COR-L47 (cell line): ENCODE data around the gene ST6GAL1.
"Not testable (repeated sequence)": the region's sequence is repeated elsewhere in the genome, so short reads cannot be mapped to it uniquely, and the experiment has no call there.

ENCODE experiments used
- DNase-seq: peaks from one replicate; lab custom pipeline; 2025; lab: John Stamatoyannopoulos, UW

The ST6GAL1 gene

GRCh38 chr3:186940967-186941366 lies 10.6 kb downstream of the ST6GAL1 start:
- no peak for DNase-seq

GRCh38 chr3:186942168-186942567 lies 11.8 kb downstream of the ST6GAL1 start:
- DNase-seq: no peak

GRCh38 chr3:186945255-186945823 lies 15.0 kb downstream of the ST6GAL1 start:
- no peak for DNase-seq

- DNase-seq: no peak
These were observed 16.5 kb downstream of the ST6GAL1 start for GRCh38 chr3:186946756-186947375.

GRCh38 chr3:186949281-186949982 lies 19.1 kb downstream of the ST6GAL1 start:
- no peak for DNase-seq

GRCh38 chr3:186950402-186951093 lies 20.2 kb downstream of the ST6GAL1 start:
- DNase-seq: no peak

GRCh38 chr3:186951640-186952552 lies 21.6 kb downstream of the ST6GAL1 start:
- no peak for DNase-seq

GRCh38 chr3:186953011-186953487 lies 22.7 kb downstream of the ST6GAL1 start:
- DNase-seq: no peak

- not testable (repeated sequence) for DNase-seq
These were observed 23.8 kb downstream of the ST6GAL1 start for GRCh38 chr3:186953992-186954699.

- DNase-seq: no peak
These were observed 25.8 kb downstream of the ST6GAL1 start for GRCh38 chr3:186955898-186956696.

- no peak for DNase-seq
These were observed 28.8 kb downstream of the ST6GAL1 start for GRCh38 chr3:186959029-186959624.

- DNase-seq: no peak
These were observed 30.0 kb downstream of the ST6GAL1 start for GRCh38 chr3:186960347-186960746.

- DNase-seq: no peak
These were observed 32.1 kb downstream of the ST6GAL1 start for GRCh38 chr3:186962445-186962844.

GRCh38 chr3:186963636-186964035 lies 33.3 kb downstream of the ST6GAL1 start:
- no peak for DNase-seq

- no peak for DNase-seq
These were observed 33.7 kb downstream of the ST6GAL1 start for GRCh38 chr3:186964071-186964470.

GRCh38 chr3:186964616-186965015 lies 34.3 kb downstream of the ST6GAL1 start:
- DNase-seq: no peak

GRCh38 chr3:186965141-186965879 lies 35.0 kb downstream of the ST6GAL1 start:
- DNase-seq: no peak

GRCh38 chr3:186966406-186966805 lies 36.1 kb downstream of the ST6GAL1 start:
- DNase-seq: no peak

- DNase-seq: not testable (repeated sequence)
These were observed 36.9 kb downstream of the ST6GAL1 start for GRCh38 chr3:186967236-186967635.
